GM12878 (cell line): ENCODE measurements around the gene TSHZ2. TPM values are rescaled to one million over a fixed set of nuclear protein-coding genes. Genes with fewer than 3 reads are reported as not detected.

ENCODE experiments used
- ATAC-seq: fragments of 200-7000 bp; cut with Tn5 transposase; 3 replicates; pipeline ENCODE4 v1.9.1; 2020; ENCODE audit warnings: mild to moderate bottlenecking, moderate library complexity
- BruUV-seq: library from RNA; stranded (reverse); fragments of 400-500 nt; replicated peaks from 2 replicates; lab custom pipeline; 2021; lab: Mats Ljungman, UMichigan
- CTCF ChIA-PET: fragments of 300-600 bp; sonication (Branson Sonifier 250); formaldehyde crosslinking; extraction: SDS; loops from one replicate; lab custom pipeline; 2021; ENCODE audit warnings: inconsistent platforms; lab: Yijun Ruan, JAX
- POLR2A ChIA-PET: fragments of 350-600 bp; formaldehyde crosslinking; extraction: SDS; loops from one replicate; lab custom pipeline; 2021; ENCODE audit warnings: inconsistent platforms; lab: Charles Lee
- RAD21 ChIA-PET: fragments of 300-600 bp; sonication (Branson Sonifier 250); formaldehyde crosslinking; loops from one replicate; lab custom pipeline; 2023; ENCODE audit warnings: antibody characterized with exemption; ENCODE audit not compliant: unreplicated experiment; lab: Charles Lee
- SMC1A ChIA-PET: fragments of 300-600 bp; sonication (Branson Sonifier 250); formaldehyde crosslinking; loops from one replicate; lab custom pipeline; 2023; ENCODE audit not compliant: unreplicated experiment, uncharacterized antibody; lab: Charles Lee
- DNase-seq: peaks from one replicate; pipeline ENCODE4 v3.0.0-alpha.2; 2011; ENCODE audit warnings: low read depth, low spot score
- FAIRE-seq: peaks from 3 replicates; lab custom pipeline; 2011; peaks lifted over from hg19 to GRCh38; lab: Jason Lieb, UNC
- H2AFZ ChIP-seq: 2 replicates; pipeline ENCODE4 v1.6.0; 2011; ENCODE audit warnings: low read depth, low read length, control low read depth; ENCODE audit not compliant: control insufficient read depth
- H3K27ac ChIP-seq: 2 replicates; pipeline ENCODE4 v1.5.1; 2011; ENCODE audit warnings: control low read depth; ENCODE audit not compliant: control insufficient read depth, insufficient read depth
- H3K27me3 ChIP-seq, 2 experiments: replicated peaks in 1 of 2; 2 replicates each; pipeline versions ENCODE4 v1.6.0 to v1.6.1; 2011; ENCODE audit warnings: low read length in 1 of 2; ENCODE audit not compliant: control insufficient read depth in 2 of 2, insufficient read depth in 2 of 2
- H3K36me3 ChIP-seq, 2 experiments: 2 replicates each; pipeline ENCODE4 v1.5.1; 2011; ENCODE audit warnings: low read length in 1 of 2; ENCODE audit not compliant: control insufficient read depth in 2 of 2, insufficient read depth in 2 of 2
- H3K4me1 ChIP-seq: 2 replicates; pipeline ENCODE4 v1.6.1; 2011; ENCODE audit warnings: mild to moderate bottlenecking, low read length, moderate library complexity, mixed read lengths; ENCODE audit not compliant: control insufficient read depth, insufficient read depth
- H3K4me2 ChIP-seq: 2 replicates; pipeline ENCODE4 v1.6.0; 2011; ENCODE audit warnings: control low read depth; ENCODE audit not compliant: control insufficient read depth, insufficient read depth
- H3K4me3 ChIP-seq: fragments of 200-600 bp; sonication (generic); 2 replicates; pipeline ENCODE4 v1.5.1; 2016
- H3K79me2 ChIP-seq: 2 replicates; pipeline ENCODE4 v1.6.0; 2011; ENCODE audit warnings: low read length; ENCODE audit not compliant: control insufficient read depth, insufficient read depth
- H3K9ac ChIP-seq: 2 replicates; pipeline ENCODE4 v1.8.0; 2011; ENCODE audit warnings: low read length, control low read depth, mixed read lengths; ENCODE audit not compliant: control insufficient read depth, insufficient read depth
- H3K9me3 ChIP-seq: replicated peaks from 3 replicates; pipeline ENCODE4 v1.5.1; 2011; ENCODE audit warnings: mild to moderate bottlenecking, low read length; ENCODE audit not compliant: control insufficient read depth, insufficient read depth
- H4K20me1 ChIP-seq: 2 replicates; pipeline ENCODE4 v1.6.0; 2011; ENCODE audit not compliant: control insufficient read depth, insufficient read depth
- BMI1 ChIP-seq: fragments of 450-650 bp; IDR thresholded peaks from 2 replicates; pipeline ENCODE4 v1.6.1; 2016; ENCODE audit warnings: mild to moderate bottlenecking, moderate library complexity, borderline replicate concordance
- CBFB ChIP-seq: IDR thresholded peaks from 2 replicates; pipeline ENCODE4 v1.6.1; 2016; ENCODE audit warnings: antibody characterized with exemption, low read depth
- POLR2A ChIP-seq: IDR thresholded peaks from 2 replicates; pipeline ENCODE4 v1.6.1; 2011; ENCODE audit warnings: low read depth, mild to moderate bottlenecking, low read length
- WGBS: methylation state at CpG from one replicate; pipeline ENCODE4 v1.1.6; 2016; ENCODE audit warnings: low lambda C conversion rate; ENCODE audit not compliant: insufficient replicate concordance, insufficient coverage; ENCODE audit errors: missing lambda C conversion rate; 5-methylcytosine and 5-hydroxymethylcytosine counted together
- in situ Hi-C: fragments of 300-500 bp; cut with MboI; formaldehyde crosslinking; loops from 9 replicates; pipeline ENCODE4 v1.14.3; 2018; ENCODE audit warnings: mixed read lengths
- intact Hi-C: fragments of 100-400 bp; cut with micrococcal nuclease; formaldehyde crosslinking; loops from one replicate; pipeline ENCODE4 v1.14.2; 2022; ENCODE audit not compliant: unreplicated experiment
- polyA plus RNA-seq, 11 experiments: library from polyadenylated mRNA; depleted of rRNA in 4 of 11; unstranded in 6 of 11; stranded (reverse) in 5 of 11; fragments of >200 nt; fragmentation: Nextera tagmentation in 4 of 11; fragmentation: Illumina TruSeq in 1 of 11; extraction: Ambion mirVana in 4 of 11; extraction: Trizol in 1 of 11; gene quantifications; 1 replicate in 1 of 11; 2 replicates in 10 of 11; pipeline versions ENCODE4 v1.2.1 to v1.2.3, GENCODE V29; 2011 to 2016; ENCODE audit warnings: inconsistent platforms in 2 of 11, missing spikeins in 2 of 11, low read depth in 1 of 11
- total RNA-seq, 4 experiments: library from RNA; depleted of rRNA in 3 of 4; stranded (reverse); fragments of >200 nt in 3 of 4; fragmentation: Illumina TruSeq in 1 of 4; extraction: Trizol in 1 of 4; gene quantifications; 2 replicates each; pipeline versions ENCODE4 v1.2.1 to v1.2.3, GENCODE V29; 2013 to 2021
- TF ChIP-seq, protein P1 (sequence below): fragments of 450-650 bp; IDR thresholded peaks from 2 replicates; pipeline ENCODE4 v1.6.1; 2017; ENCODE audit warnings: mild to moderate bottlenecking

TSHZ2 gene
- total and polyA plus RNA-seq, 10 of the 15 experiments (the other 5 are each of a cell fraction or from before 2014, with no cell fraction given) = 0.01 to 0.86 (median 0.13) TPM; not detected in 2

DNA sequence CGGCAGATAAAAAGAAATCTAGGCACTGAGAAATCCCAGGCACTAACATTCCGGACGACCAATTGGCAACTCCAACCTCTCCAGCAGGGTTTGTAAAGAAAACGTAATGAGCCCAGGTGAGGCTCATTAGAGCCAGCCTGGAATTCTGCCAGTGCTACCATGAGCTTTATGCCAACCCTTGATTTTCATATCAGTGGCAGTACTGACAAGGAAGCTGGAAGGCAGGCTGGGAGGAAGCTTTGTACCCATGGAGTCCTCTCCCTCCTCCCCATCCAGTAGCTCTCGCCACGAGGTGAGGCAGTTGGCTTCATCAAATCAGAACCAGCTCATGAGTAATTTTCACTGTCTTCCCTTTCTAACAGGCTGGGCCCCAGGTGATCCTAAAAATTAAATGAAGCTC is 371.3 kb downstream of the TSHZ2 start:
- no peak for FAIRE-seq
- ChIA-PET POLR2A (no interaction called here), CTCF (interaction anchor here (0.6 to 1.0 kb wide), 2 partner anchors 11 to 697 kb away, joined by 4 read pairs; no protein-coding TSS in a partner anchor)

GRCh38 chr20:53344891-53345290 is 372.7 kb downstream of the TSHZ2 start:
- no peaks in the 10 kb centered on the region for H3K79me2 ChIP-seq
- no peak overlapping the region for H2AFZ ChIP-seq
- in situ Hi-C loops (no loop called here), intact Hi-C loops (no loop called here)
- WGBS = 0% methylated on average over 1 of the region's 1 CpG
- no peak overlapping the region for H3K27ac ChIP-seq
- POLR2A ChIA-PET = no interaction called here
- no peaks in the 10 kb centered on the region for H3K9me3 ChIP-seq
- SMC1A ChIA-PET = interaction anchor here (1.0 kb wide), 1 partner anchor 9 kb away, joined by 3 read pairs; no protein-coding TSS in a partner anchor
- TF ChIP-seq, protein P1, sequence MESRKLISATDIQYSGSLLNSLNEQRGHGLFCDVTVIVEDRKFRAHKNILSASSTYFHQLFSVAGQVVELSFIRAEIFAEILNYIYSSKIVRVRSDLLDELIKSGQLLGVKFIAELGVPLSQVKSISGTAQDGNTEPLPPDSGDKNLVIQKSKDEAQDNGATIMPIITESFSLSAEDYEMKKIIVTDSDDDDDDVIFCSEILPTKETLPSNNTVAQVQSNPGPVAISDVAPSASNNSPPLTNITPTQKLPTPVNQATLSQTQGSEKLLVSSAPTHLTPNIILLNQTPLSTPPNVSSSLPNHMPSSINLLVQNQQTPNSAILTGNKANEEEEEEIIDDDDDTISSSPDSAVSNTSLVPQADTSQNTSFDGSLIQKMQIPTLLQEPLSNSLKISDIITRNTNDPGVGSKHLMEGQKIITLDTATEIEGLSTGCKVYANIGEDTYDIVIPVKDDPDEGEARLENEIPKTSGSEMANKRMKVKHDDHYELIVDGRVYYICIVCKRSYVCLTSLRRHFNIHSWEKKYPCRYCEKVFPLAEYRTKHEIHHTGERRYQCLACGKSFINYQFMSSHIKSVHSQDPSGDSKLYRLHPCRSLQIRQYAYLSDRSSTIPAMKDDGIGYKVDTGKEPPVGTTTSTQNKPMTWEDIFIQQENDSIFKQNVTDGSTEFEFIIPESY = no peak
- TF ChIP-seq BMI1 = no peak
- ATAC-seq (no peak), DNase-seq (no peak), FAIRE-seq (no peak)
- no TSS peak for BruUV-seq
- RAD21 ChIA-PET = no interaction called here
- H3K4me1 ChIP-seq = no peaks in the 10 kb centered on the region
- CTCF ChIA-PET = no interaction called here
- H3K9ac ChIP-seq = no peak overlapping the region
- no peak overlapping the region for H3K4me2 ChIP-seq
- no peak overlapping the region for H3K4me3 ChIP-seq
- H3K36me3 ChIP-seq = no peaks in the 10 kb centered on the region
- no peaks in the 10 kb centered on the region for H4K20me1 ChIP-seq
- no peaks in the 10 kb centered on the region for H3K27me3 ChIP-seq

More for the DNA sequence above, 371.3 kb downstream of the TSHZ2 start:
- no peaks in the 10 kb centered on the region for H3K9me3 ChIP-seq
- in situ Hi-C loops (no loop called here), intact Hi-C loops (no loop called here)
- ChIA-PET SMC1A (no interaction called here), RAD21 (no interaction called here)
- WGBS = 36% methylated on average over 6 of the region's 6 CpGs
- ATAC-seq = no peak
- H3K36me3 ChIP-seq = no peaks in the 10 kb centered on the region
- no peaks in the 10 kb centered on the region for H3K79me2 ChIP-seq
- BruUV-seq = no TSS peak
- H3K27me3 ChIP-seq = no peaks in the 10 kb centered on the region
- no peak overlapping the region for H3K9ac ChIP-seq
- H3K4me3 ChIP-seq = no peak overlapping the region
- no peak overlapping the region for H3K27ac ChIP-seq
- TF ChIP-seq CBFB (no peak), POLR2A (no peak)
- TF ChIP-seq, protein P1 = no peak
- TF ChIP-seq, all 136 proteins: peak for 0
- Histone ChIP-seq H2AFZ (no peak overlapping the region), H3K4me1 (no peaks in the 10 kb centered on the region), H4K20me1 (no peaks in the 10 kb centered on the region), H3K4me2 (no peak overlapping the region)
- DNase-seq = no peak
